Ovary (tissue), 9 donors: ENCODE results near the gene STYK1. TPM values are rescaled to one million over a fixed set of nuclear protein-coding genes. Genes with fewer than 3 reads are reported as not detected.

Experiments used
- DNase-seq, 5 donors: peaks; one replicate each; pipeline ENCODE4 v3.0.0-alpha.2; 2019 to 2020
- H3K27ac ChIP-seq, 2 donors: fragments of 200-600 bp; one replicate each; pipeline versions ENCODE4 v1.5.1 to v1.8.0; 2019 to 2022
- H3K27me3 ChIP-seq: fragments of 200-600 bp; one replicate; pipeline ENCODE4 v1.8.0; 2022
- H3K36me3 ChIP-seq: fragments of 200-600 bp; sonication (generic); one replicate; pipeline ENCODE4 v1.5.1; 2019
- H3K4me1 ChIP-seq: one replicate; pipeline ENCODE4 v1.8.1; 2013; ENCODE audit warnings: mild to moderate bottlenecking, moderate library complexity; ENCODE audit not compliant: insufficient read depth
- H3K4me3 ChIP-seq: fragments of 200-600 bp; sonication (generic); one replicate; pipeline ENCODE4 v1.5.1; 2017
- H3K9me3 ChIP-seq, 2 donors: fragments of 200-600 bp in 1 of 2; sonication (generic) in 1 of 2; one replicate each; pipeline versions ENCODE4 v1.5.1 to v1.8.1; 2013 to 2019; ENCODE audit warnings: mild to moderate bottlenecking in 1 of 2, moderate library complexity in 1 of 2
- CTCF ChIP-seq, 3 donors: fragments of 450-650 bp in 2 of 3; fragments of 200-600 bp in 1 of 3; IDR thresholded peaks; one replicate each; pipeline versions ENCODE4 v1.5.1 to v1.8.0; 2016 to 2022; ENCODE audit warnings: antibody characterized with exemption in 3 of 3, mild to moderate bottlenecking in 1 of 3
- EP300 ChIP-seq: sonication (generic); formaldehyde crosslinking; IDR thresholded peaks from one replicate; pipeline ENCODE4 v1.6.1; 2017; ENCODE audit warnings: antibody characterized with exemption
- POLR2A ChIP-seq: fragments of 450-650 bp; IDR thresholded peaks from one replicate; pipeline ENCODE4 v1.6.1; 2017; ENCODE audit warnings: antibody characterized with exemption, mild to moderate bottlenecking, moderate library complexity
- WGBS, 3 donors: extraction: QIAGEN DNeasy Blood & Tissue Kit in 1 of 3; methylation state at CpG; one replicate each; pipeline versions ENCODE4 v1.1.5 to v1.1.7; 2013 to 2017; 5-methylcytosine and 5-hydroxymethylcytosine counted together
- intact Hi-C, 4 donors: fragments of 100-400 bp; cut with DNase I; formaldehyde crosslinking; loops; one replicate each; pipeline versions ENCODE4 v1.11.0 to v1.15.1; 2022 to 2023
- polyA plus RNA-seq, 2 donors: library from polyadenylated mRNA; stranded (reverse); fragments of 200-250 nt in 1 of 2; fragments of 350-450 nt in 1 of 2; fragmentation: Illumina TruSeq in 1 of 2; extraction: RNeasy Lipid Tissue Mini Kit (QIAGEN cat#74804) in 1 of 2; gene quantifications; one replicate each; pipeline ENCODE4 v1.2.3, GENCODE V29; 2013 to 2014
- total RNA-seq, 7 donors: library from RNA; depleted of rRNA in 2 of 7; stranded (reverse); fragments of >200 nt in 2 of 7; fragmentation: NEBNext Ultra II Directional in 3 of 7; extraction: Animal tissue kit (Norgen Biotek cat#: 25700) in 3 of 7; gene quantifications; one replicate each; pipeline versions ENCODE4 v1.1.0 to v1.2.4, GENCODE V29; 2016 to 2023
- donor health status: DM: no; HTN: no; CAD: no; lungs with moderate emphysema.
- donor health status: DM: no; HTN: no; CAD: no.
- donor health status: Bipolar disorder and iron deficiency.
- donor health status: DM: yes; HTN: yes; CAD: no.
- donor health status: DM: no; HTN: no; CAD: no.
- donor health status: DM: yes; HTN: yes; CAD: no.

The STYK1 gene
- total and polyA plus RNA-seq, 9 donors, result 0.07 to 1.3 (median 0.33) TPM; not detected in 2

- no peaks in the 10 kb centered on the region for H3K9me3 ChIP-seq
- H3K27ac ChIP-seq, result no peak overlapping the region
- no peak for DNase-seq
- H3K27me3 ChIP-seq, result no peaks in the 10 kb centered on the region
- no peaks in the 10 kb centered on the region for H3K4me1 ChIP-seq
- TF ChIP-seq POLR2A (no peak), EP300 (no peak), CTCF (IDR thresholded peaks at IDR 0.05) (no peak)
- H3K36me3 ChIP-seq, result no peaks in the 10 kb centered on the region
- H3K4me3 ChIP-seq, result no peak overlapping the region
- intact Hi-C loops, result no loop called here
- WGBS, 3 donors, result 35 to 48% (median 41%) methylated on average over 3 of the region's 3 CpGs
Observed at GRCh38 chr12:10701131-10701681, 27.4 kb upstream of the STYK1 start.

- 84 to 89% (median 88%) methylated on average over 3 of the region's 3 CpGs for WGBS, 3 donors
Observed at GRCh38 chr12:10700581-10700980, 26.7 kb upstream of the STYK1 start.

GRCh38 chr12:10697862-10698261 is 24.0 kb upstream of the STYK1 start:
- H3K27me3 ChIP-seq, result no peaks in the 10 kb centered on the region
- H3K27ac ChIP-seq, result no peak overlapping the region
- H3K4me3 ChIP-seq, result no peak overlapping the region
- no peaks in the 10 kb centered on the region for H3K36me3 ChIP-seq
- H3K9me3 ChIP-seq, result no peaks in the 10 kb centered on the region
- intact Hi-C loops, result no loop called here
- WGBS, 3 donors, result 93 to 97% (median 96%) methylated on average over 1 of the region's 1 CpG
- no peak for TF ChIP-seq EP300
- no peak for TF ChIP-seq CTCF (IDR thresholded peaks at IDR 0.05)
- no peak for TF ChIP-seq POLR2A
- DNase-seq, result no peak
- no peaks in the 10 kb centered on the region for H3K4me1 ChIP-seq

More at GRCh38 chr12:10700581-10700980, 26.7 kb upstream of the STYK1 start:
- DNase-seq, result no peak
- Histone ChIP-seq H3K27ac (no peak overlapping the region), H3K4me1 (no peaks in the 10 kb centered on the region), H3K4me3 (no peak overlapping the region), H3K9me3 (no peaks in the 10 kb centered on the region), H3K36me3 (no peaks in the 10 kb centered on the region), H3K27me3 (no peaks in the 10 kb centered on the region)
- intact Hi-C loops, result no loop called here
- TF ChIP-seq EP300, result no peak
- no peak for TF ChIP-seq POLR2A
- TF ChIP-seq CTCF (IDR thresholded peaks at IDR 0.05), result no peak

DNA sequence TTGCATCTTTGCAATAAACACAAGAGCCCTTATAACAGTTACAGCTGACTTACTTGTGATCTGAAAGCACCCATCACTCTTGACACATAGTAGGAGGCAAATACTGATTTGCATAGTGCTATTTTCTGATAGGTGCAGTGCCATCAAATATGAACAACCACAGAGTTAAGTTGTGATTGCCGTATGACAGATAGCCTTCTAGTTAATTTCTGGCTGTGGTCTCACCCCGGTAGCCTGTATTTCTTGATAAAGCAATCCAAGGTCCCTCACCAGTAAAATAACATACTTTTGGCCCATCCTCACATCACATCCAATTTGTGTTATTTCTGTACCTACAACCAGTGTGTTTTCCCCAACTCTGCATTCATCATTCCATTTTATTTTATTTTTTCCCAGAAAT is 23.3 kb upstream of the STYK1 start:
- intact Hi-C loops, result no loop called here
- no peaks in the 10 kb centered on the region for H3K36me3 ChIP-seq
- 81 to 95% (median 81%) methylated on average over 2 of the region's 2 CpGs for WGBS, 3 donors
- H3K4me3 ChIP-seq, result no peak overlapping the region
- H3K27me3 ChIP-seq, result no peaks in the 10 kb centered on the region
- no peak for DNase-seq
- no peak overlapping the region for H3K27ac ChIP-seq
- H3K4me1 ChIP-seq, result no peaks in the 10 kb centered on the region
- H3K9me3 ChIP-seq, result no peaks in the 10 kb centered on the region
- TF ChIP-seq EP300 (no peak), POLR2A (no peak), CTCF (IDR thresholded peaks at IDR 0.05) (no peak)
